Measurements from ENCODE around the gene LIME1.

GRCh38 chr20:63736893-63737694, 630 bp downstream of the LIME1 start:
- no peak for TF ChIP-seq POLR2AphosphoS5 (IDR thresholded peaks at IDR 0.05; ENCODE audit: insufficient read depth in 1 of 2, low read depth in 1 of 2)
- TF ChIP-seq CTCF (IDR thresholded peaks at IDR 0.05): no peak
- TF ChIP-seq POLR2A (IDR thresholded peaks at IDR 0.05): no peak

Measured in vagina (tissue), 2 donors.